ENCODE results near the gene ALDH18A1. TPM values are rescaled to one million over a fixed set of nuclear protein-coding genes. Genes with fewer than 3 reads are reported as not detected.

Gene ALDH18A1
- polyA plus RNA-seq, 1 donor (not counting 4 experiments of a cell fraction or from before 2014, with no cell fraction given) = 53.4 TPM

DNA sequence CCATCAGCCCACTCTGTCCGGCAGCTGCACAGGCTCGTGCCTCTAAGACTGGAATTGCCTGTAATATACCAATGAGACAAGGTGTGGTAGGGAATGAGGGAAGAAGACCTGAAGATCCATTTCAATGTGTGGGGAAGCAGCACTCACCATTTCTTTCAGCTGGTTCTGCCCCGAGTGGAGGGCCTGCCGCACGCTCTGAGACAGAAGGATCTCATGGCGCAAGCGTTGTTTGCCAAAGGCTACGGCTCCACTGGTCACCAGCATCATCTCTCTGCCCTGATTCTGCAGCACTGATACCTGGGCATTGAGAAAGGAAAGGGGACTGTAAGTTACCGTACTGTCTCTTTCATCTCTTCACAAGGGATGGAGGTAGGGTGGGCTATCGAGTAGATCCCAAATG is 19.4 kb downstream of the ALDH18A1 start:
- Histone ChIP-seq H3K9ac (ENCODE audit: control insufficient read depth, extremely low read depth, insufficient read depth, low read length) (no peak overlapping the region), H3K4me2 (ENCODE audit: control insufficient read depth, extremely low read depth, insufficient read depth, low read depth, low read length) (no peak overlapping the region), H3K9me1 (ENCODE audit: control insufficient read depth, extremely low read depth, insufficient read depth, low read length) (no peaks in the 10 kb centered on the region), H4K20me1 (ENCODE audit: control insufficient read depth, extremely low read depth, insufficient read depth, low read length) (no peaks in the 10 kb centered on the region), H3K27ac (ENCODE audit: control insufficient read depth, insufficient read depth, low read length) (no peak overlapping the region), H3K9me3 (ENCODE audit: control insufficient read depth, low read depth, low read length) (no peaks in the 10 kb centered on the region), H3K79me2 (ENCODE audit: control insufficient read depth, insufficient read depth, low read length) (no peaks in the 10 kb centered on the region), H3K4me1 (ENCODE audit: control insufficient read depth, extremely low read depth, insufficient read depth, low read length) (no peaks in the 10 kb centered on the region), H2AFZ (ENCODE audit: control insufficient read depth, low read length) (no peak overlapping the region), H3K4me3 (ENCODE audit: control insufficient read depth in 2 of 3, extremely low read depth in 1 of 3, insufficient read depth in 2 of 3, low read depth in 1 of 3, low read length in 3 of 3) (no peak overlapping the region), H3K27me3 (ENCODE audit: control insufficient read depth, extremely low read depth, insufficient read depth, low read length) (no peaks in the 10 kb centered on the region), H3K36me3 (ENCODE audit: control insufficient read depth in 2 of 2, extremely low read depth in 1 of 2, insufficient read depth in 2 of 2, low read length in 2 of 2) (peaks cover 17 to 26% of the 10 kb centered on the region in 2 experiments)
- DNase-seq (ENCODE audit: low read depth, low spot score) (no peak), FAIRE-seq (no peak)
- TF ChIP-seq CTCF (optimal IDR thresholded peaks at IDR 0.05 in 1 of 3, IDR thresholded peaks at IDR 0.05 in 1 of 3, conservative IDR thresholded peaks at IDR 0.05 in 1 of 3; ENCODE audit: extremely low read depth in 1 of 3, insufficient read depth in 2 of 3, low read length in 3 of 3) = no peak
- TF ChIP-seq EZH2 (IDR thresholded peaks at IDR 0.05; ENCODE audit: low read length) = no peak
- dilution Hi-C loops (cut with MboI; ENCODE audit: extremely low pct_ligation_motif_present, low sequenced_read_pairs) = no loop called here

- Histone ChIP-seq H3K4me3 (ENCODE audit: control insufficient read depth in 2 of 3, extremely low read depth in 1 of 3, insufficient read depth in 2 of 3, low read depth in 1 of 3, low read length in 3 of 3) (no peak overlapping the region), H2AFZ (ENCODE audit: control insufficient read depth, low read length) (no peak overlapping the region), H3K36me3 (ENCODE audit: control insufficient read depth in 2 of 2, extremely low read depth in 1 of 2, insufficient read depth in 2 of 2, low read length in 2 of 2) (peaks cover 16 to 18% of the 10 kb centered on the region in 2 experiments), H4K20me1 (ENCODE audit: control insufficient read depth, extremely low read depth, insufficient read depth, low read length) (no peaks in the 10 kb centered on the region), H3K4me2 (ENCODE audit: control insufficient read depth, extremely low read depth, insufficient read depth, low read depth, low read length) (no peak overlapping the region), H3K27ac (ENCODE audit: control insufficient read depth, insufficient read depth, low read length) (no peak overlapping the region), H3K9me1 (ENCODE audit: control insufficient read depth, extremely low read depth, insufficient read depth, low read length) (no peaks in the 10 kb centered on the region), H3K79me2 (ENCODE audit: control insufficient read depth, insufficient read depth, low read length) (no peaks in the 10 kb centered on the region), H3K9me3 (ENCODE audit: control insufficient read depth, low read depth, low read length) (no peaks in the 10 kb centered on the region), H3K9ac (ENCODE audit: control insufficient read depth, extremely low read depth, insufficient read depth, low read length) (no peak overlapping the region), H3K27me3 (ENCODE audit: control insufficient read depth, extremely low read depth, insufficient read depth, low read length) (no peaks in the 10 kb centered on the region), H3K4me1 (ENCODE audit: control insufficient read depth, extremely low read depth, insufficient read depth, low read length) (no peaks in the 10 kb centered on the region)
- FAIRE-seq = no peak
- no peak for DNase-seq (ENCODE audit: low read depth, low spot score)
- TF ChIP-seq CTCF (optimal IDR thresholded peaks at IDR 0.05 in 1 of 3, IDR thresholded peaks at IDR 0.05 in 1 of 3, conservative IDR thresholded peaks at IDR 0.05 in 1 of 3; ENCODE audit: extremely low read depth in 1 of 3, insufficient read depth in 2 of 3, low read length in 3 of 3) = no peak
- no peak for TF ChIP-seq EZH2 (IDR thresholded peaks at IDR 0.05; ENCODE audit: low read length)
- dilution Hi-C loops (cut with MboI; ENCODE audit: extremely low pct_ligation_motif_present, low sequenced_read_pairs) = no loop called here
Observed at GRCh38 chr10:95635319-95635733, 21.2 kb downstream of the ALDH18A1 start.
